Measurements from ENCODE around the gene CHRNA4.

The CHRNA4 gene

DNA sequence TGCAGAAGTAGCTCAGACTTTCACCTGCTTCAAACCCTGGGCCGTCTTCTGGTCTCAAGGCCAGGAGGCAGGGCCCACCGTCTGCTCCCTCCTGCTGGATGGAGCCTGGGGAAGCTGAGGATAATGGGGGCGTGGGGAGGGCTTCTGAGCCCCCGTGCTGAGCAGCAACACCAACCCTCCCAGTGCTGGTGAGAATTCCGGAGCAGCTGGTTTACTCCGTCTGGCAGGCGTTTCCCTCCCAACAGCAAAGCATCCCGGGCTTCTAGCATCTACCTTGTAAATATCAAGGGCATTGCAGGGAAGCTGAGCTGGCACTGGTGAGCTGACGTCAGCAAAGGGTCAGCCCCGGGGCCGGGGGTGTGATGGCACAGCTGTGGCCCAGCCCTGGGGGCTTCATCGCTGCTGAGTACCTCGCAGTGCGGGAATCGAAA lies 16.8 kb upstream of the CHRNA4 start:
- DNase-seq (ENCODE audit: low read depth in 2 of 2), result no peak

DNA sequence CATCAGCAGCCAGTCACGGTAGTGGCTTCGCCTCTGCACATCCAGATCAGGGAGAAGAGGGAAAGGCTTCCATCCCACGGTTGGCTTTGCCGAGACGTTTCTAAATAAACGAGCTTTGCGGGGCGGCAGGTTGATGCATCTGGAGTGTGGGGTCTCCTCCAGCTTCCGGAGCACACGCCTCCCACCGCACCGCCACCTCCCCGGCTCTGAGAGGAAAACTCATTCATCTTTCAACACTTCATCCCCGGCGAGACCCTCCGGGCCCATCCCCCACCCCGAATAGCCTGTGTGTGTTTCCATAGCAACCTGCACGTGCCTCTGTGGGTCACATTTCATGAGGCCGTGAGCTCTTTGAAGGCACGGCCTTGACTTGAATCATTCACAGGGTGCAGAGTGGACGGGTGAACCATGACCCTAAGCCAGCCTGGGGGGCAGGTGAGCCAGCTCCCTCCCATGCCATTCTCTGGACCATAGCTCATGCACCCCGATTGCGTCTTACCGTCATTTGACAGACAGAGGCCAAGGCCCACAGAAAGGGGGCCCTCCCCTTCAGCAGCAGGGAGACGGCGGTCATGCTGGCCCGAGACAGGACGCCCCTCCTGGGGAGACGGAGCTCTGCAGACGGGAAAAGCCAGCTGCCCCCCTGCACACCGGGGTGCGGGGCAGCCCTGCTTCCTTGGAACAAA lies 16.2 kb upstream of the CHRNA4 start:
- no peak for DNase-seq (ENCODE audit: low read depth in 2 of 2)

DNA sequence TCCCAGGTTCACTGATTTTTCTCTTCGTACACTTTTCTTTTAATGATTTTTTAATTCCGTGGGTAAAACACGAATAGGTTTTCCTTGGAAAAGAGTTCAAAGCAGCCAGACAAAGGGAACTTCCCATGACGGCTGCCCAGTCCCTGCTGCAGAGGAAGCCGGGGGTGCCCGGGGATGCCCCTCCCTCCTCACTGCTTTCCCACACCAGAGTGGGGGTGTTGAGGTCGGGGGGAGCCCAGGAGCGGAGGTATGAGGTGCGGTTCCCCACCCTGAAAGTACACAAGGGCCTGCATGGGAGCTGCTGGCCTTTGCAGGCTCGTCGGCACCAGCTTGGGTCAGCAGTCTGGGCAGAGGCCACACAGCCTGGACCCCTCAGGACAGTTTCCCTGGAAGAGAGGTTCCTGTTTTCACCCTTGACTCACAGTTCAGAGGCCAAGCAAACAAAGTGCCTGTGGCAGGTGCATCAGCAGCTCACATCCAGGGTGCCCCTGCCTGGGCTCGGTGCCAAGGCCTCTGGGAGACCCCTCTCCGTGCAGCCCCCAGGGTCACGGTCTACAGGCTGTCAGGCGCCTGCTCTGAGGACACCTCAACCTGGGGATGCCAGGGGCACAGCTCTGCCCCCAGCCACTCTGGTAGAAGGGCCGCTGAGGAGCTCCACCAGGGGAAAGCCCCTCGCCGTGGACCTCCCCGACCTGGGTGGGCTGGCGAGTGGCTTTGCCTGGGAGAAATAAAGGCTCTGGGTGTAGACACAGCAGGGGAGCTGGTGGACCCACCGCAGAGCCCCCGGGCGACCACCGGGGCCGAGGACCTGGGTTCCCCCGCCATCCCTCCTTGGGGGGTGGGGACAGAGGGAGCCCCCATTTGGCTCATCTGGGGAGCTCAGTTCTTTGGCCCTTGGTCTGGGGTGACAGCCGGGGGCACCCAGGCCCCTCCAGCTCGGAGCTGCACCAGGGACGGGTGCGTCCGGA lies 15.4 kb upstream of the CHRNA4 start:
- no peak for DNase-seq (ENCODE audit: low read depth in 2 of 2)

DNA sequence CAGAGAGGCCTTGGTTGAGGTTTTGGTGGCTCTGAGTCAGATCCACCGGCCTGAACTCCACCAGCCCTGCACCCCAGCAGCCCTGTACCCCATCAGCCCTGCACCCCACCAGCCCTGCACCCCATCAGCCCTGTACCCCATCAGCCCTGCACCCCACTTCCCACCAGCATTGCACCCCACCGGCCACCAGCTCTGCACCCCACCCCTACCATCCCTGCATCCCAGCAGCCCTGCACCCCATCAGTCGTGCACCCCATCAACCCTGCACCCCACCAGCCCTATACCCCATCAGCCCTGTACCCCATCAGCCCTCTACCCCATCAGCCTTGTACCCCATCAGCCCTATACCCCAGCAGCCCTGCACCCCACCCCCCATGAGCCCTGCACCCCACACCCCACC lies 14.3 kb upstream of the CHRNA4 start:
- no peak for DNase-seq (ENCODE audit: low read depth in 2 of 2)

DNA sequence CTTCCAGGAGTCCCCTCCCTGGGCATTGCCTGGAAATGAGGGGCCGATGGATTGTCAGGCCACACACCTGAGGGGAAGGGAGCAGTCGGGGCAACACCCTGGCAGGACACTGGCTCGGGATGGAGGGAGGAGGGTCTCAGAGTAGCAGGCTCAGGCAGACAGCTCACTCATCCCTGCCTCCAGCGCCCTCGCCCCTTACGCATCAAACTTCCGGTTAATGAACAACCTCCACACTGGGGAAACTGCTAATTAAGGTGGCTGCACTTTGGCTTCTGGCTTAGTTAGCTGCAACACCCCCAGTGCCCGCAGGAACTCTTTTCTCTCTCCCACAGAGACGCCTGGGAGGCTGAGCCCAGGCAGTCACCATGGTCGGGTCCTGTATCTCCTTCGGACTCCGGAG lies 13.4 kb upstream of the CHRNA4 start:
- DNase-seq (ENCODE audit: low read depth in 2 of 2), result no peak

DNA sequence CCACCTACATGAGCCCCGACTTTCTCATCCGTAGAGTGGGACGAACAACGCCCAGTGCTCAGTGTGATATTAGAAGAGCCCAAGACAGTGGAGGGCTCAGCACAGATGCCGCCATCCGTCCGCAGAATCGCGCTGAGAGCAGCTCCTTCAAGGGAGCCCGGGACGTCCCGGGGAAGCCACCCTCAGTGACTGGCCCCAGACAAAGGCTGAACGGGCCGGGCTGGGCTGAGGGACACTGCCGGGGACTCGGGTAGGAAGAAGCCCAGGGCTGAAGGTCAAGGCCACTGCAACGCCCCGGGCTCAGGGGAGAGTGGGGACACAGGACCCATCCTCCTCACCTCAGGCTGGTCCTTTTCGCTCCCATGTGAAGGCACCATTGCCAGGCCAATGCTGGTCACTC lies 12.8 kb upstream of the CHRNA4 start:
- no peak for DNase-seq (ENCODE audit: low read depth in 2 of 2)

DNA sequence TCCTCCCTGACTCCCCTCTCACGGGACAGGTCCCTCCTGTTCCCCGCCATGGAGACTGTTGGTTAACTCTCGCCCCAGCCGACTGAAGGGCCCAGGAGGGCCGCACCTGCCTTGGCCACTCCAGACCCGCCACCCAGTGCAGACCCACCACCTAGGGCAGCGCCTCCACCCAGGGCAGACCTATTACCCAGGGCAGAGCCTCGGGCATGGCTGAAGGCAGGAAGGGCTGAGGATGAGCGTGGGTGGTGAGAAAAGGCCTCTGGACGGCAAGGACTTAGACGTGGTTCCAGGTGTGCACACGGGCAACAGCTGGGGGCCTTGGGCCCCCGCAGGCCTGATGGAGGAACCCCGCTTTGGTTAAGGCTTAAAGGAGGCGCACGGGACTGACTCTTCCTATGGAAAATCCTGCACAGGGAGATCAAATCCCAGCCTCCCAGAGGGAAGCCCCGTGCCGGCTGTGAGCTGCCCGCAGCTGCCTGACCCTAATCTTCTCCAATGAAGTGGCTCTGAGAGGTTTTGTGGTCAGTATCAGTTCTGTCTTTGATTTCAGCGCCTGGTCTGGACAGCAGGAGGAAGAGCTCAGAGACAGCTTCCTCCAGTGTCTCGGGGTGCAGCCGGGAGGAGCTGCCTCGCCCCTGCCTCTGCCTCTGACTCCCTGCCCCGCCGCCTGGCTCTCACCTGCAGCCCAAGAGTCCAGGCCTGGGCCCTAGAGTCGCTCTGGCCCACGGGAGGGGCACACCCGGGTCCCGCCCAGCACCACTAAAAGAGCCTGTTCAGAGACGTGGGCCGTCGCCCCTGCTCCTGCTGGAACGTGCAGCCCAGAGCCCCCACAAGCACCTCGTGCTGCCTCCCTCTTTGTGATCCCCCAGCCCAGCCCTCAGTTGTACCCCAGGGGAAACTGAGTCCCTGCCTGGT lies 12.1 kb upstream of the CHRNA4 start:
- DNase-seq (ENCODE audit: low read depth in 2 of 2), result no peak

DNA sequence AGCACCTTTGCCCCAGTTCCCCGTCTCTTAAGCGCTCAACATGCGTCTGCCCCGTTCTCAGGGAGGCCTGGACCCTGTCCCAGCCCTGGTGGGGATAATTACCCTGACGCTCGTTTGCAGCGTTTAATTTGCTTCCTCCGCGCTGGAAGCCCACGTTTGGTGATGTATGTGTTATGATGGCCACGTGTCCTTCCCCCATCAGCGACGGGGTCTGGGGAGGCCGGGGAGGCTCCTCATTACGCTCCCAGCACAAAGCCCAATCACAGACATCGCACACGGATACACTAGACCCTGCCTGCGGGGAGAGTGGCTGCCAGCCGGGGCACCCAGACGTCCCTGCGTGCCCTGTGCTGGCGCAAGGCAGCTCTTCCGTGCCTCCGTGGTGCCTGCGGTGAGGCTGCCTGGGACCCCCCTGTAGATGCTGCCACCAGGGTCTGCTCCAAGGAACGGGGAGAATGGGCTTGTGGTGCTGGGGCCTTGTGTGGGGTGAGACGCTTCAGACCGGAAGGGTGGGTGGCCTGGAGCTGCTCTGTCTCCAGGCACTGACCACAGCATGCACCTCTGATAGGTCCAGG lies 10.2 kb upstream of the CHRNA4 start:
- no peak for DNase-seq (ENCODE audit: low read depth in 2 of 2)

DNA sequence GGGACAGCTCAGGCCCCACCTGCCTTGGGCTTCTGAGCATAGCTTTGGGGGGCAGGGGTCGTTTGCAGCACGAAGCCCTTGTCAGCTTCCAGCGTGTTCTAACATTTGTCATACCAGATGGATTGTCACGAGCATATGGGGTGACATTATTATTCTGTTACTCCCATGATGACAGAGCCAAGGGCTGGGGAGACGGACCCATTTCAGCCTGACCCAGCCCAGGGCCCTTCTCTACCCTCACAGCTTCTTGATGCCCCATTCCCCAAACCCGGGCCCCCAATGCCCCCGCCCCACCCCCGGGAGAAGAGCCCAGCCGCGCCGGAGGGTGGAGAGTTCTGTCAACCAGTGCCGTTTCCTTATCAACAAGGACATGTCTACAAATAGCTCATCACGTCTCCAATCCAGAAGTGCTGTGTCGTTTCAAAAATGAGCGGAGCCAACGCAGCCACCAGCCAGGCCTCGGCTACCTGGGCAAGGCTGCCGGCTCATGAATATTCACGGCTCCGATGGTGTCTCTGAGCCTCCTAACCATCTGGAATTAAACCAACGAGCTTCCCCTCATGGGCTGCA lies 9.6 kb upstream of the CHRNA4 start:
- DNase-seq (ENCODE audit: low read depth in 2 of 2), result no peak

DNA sequence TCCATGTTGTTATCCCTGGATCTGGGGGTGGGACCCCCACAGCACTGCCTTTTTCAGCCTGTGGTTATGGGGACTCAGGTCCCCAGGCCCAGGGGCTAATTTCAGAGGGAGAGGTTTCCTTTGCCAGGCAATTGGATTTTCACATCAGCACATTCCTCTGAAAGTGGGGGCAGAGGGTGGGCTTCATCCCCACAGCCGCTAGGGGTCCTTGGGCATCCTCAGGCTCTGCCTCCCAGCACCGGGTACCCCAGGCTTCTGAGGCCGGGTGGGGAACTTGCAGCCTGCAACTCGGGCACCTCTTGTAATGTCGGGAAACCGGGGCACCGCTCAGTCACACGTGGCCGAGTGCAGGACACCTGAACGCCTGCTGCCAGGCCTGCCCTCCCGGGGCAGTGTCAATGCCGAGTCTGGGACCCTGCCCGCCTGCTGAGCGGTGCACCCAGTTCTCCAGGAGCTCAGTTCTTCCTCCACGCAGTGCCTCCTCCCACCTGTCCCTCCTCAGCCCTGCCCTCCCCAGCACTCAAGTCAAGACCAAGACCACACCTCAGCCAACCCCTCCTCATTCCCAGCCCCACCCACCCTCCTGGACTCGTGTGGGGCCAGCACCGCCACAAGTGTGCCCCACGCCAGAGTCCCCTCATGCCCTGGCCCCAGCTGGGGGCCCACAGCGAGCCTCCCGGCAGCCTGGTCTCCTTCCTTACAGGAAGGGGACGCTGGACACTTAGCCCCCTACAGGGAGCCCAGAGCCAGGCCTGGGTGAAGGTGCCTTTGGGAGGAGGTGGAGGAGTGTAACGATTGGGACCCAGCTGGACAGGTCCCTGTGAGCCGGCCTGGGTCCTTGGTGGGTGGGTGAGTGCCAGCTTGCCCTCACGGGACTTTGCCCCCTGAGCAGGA lies 8.8 kb upstream of the CHRNA4 start:
- DNase-seq (ENCODE audit: low read depth in 2 of 2), result no peak

DNA sequence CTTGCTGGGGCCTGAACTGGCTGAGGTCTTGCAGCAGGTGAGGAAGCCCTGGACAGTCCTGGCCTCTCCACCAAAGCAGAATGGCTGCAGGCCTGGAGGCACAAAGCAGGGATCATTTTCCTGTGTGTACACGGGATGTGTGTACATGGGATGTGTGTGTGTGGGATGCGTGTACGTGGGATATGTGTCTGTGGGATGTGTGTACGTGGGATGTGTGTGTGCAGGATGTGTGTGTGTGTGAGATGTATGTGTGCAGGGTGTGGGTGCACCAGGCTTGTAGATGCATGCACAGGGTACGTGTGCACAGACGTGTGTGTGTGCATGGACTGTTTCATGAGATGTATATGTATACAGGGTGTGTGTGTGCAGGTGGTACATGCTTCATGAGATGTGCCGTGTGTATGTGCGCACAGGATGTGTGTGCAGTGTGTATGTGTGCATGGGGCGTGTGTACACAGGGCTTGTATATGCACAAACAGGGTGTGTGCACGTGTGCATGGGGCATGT lies 7.9 kb upstream of the CHRNA4 start:
- no peak for DNase-seq (ENCODE audit: low read depth in 2 of 2)

DNA sequence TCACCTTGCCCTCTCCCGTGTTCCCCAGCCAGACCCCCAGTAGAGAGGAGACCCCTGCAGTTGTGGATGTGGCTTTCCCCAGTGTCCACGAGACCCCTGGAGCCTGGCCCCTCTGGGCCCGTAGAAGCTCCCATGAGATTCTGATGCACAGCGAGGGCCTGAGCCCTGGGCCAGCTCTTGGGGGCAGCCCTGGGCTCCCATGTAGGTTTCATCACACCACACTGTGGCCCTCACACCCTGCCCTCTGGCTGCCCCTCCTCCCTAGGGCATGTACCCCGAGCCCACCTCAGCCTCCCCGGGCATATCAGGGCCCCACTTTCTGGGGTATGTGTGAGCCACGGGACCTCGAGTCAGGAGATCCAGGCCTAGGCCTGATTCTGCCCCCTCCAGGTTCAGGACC lies 7.0 kb upstream of the CHRNA4 start:
- no peak for DNase-seq (ENCODE audit: low read depth in 2 of 2)

DNA sequence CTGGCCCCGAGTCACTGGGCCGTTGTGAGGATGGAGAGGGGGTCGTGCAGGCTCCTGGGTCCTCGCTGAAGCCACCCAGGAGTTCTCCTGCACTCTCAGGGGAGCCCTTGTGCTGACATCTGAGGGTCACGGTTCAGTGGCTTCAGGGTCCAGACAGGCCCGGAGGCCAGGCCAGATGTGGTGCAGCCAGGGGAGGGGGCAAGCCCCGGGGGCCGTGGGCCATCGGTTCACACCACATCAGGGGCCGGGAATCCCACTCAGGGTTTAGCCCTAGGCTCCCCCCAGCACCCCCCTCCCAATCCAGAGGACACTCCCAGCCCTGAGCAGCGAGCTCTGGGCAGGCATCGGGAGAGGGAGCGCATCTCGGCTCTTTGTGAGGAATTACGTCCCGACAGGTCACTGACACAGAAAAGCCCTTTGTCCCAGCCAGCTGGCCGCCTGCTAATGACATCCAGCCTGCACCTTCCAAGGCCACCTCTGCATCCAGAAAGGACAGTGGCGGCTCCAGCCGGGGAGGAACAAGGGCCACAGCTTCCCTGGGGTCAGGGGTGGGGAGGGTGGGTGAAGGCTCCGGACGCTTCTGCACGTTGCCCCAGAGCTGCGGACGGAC lies 6.4 kb upstream of the CHRNA4 start:
- no peak for DNase-seq (ENCODE audit: low read depth in 2 of 2)

DNA sequence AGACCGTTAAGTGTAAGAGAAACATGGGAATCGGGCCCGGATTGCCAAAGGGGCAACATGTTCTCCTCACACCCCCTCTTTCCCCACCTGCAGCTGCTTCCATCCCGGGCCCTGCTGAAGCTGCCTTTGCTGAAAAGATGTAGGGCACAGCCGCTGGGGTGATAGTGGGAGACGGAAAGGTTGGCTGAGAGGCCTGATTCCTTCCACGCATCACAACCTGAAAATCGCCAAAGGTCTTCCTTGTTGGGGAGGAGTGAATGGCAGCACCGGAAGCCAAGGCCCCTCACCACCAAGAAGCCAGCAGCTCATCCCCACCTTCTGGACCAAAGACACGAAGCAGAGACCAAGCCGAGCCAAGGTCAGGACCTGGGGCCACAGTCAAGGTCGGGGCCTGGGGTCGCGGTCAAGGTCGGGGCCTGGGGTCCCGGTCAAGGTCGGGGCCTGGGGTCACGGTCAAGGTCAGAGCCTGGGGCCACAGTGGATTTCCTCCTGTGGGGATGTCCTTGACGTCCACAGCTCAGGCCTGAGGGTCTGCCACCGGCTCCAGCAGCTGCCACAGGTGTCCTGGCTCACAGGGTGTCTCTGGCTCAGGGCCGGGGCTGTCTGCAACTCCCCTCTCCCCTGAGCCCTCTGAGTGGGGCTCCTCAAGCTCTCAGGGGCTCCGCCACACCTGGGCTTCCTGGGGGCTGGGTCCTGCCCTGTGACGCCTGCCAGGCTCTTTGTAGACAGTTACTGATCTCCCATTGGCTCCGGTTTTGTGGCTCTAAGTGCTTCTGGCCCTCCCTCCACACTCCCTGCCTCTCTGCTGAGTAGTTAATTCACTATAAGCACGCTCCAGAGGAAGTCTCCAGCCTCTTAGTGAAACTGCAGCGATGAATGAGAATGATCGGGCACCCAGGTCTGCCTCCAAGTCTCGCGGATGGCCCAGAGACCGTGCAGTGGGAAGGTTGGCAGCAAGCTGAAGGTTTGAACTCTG lies 5.5 kb upstream of the CHRNA4 start:
- DNase-seq (ENCODE audit: low read depth in 2 of 2), result no peak

DNA sequence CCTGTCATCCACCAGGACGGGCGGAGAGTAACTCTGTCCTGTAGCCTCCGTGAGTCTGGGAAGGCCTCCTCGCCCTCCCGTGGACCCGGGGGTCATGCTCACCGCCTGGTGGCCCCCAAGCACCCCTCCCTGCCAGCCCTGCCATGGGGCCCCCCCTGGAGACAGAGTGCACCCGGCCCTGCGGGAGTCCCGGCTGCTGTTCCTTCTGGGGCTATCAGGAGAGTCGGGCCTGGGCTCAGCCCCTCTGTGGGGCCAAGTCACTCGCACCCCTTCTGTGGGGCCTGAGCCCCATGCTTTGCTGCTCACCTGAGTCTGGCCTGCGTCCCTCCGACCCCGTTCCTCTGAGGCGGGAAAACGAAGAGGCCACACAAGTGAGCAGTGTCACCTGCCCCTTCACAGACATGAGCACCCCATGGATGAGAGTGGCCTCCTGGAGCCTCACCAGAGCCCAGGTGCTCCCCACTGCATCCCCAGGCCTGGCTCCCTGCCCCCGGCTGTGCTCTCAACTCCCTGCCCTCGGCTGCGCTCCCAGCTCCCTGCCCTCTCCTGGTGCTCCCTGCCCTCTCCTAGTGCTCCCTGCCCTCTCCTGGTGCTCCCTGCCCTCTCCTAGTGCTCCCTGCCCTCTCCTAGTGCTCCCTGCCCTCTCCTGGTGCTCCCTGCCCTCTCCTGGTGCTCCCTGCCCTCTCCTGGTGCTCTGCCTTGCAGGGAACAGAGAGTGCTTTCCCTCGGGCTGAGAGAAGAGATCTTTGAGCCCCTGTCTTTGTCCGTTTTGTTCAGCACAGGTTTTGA lies 4.6 kb upstream of the CHRNA4 start:
- DNase-seq (ENCODE audit: low read depth in 2 of 2), result no peak

DNA sequence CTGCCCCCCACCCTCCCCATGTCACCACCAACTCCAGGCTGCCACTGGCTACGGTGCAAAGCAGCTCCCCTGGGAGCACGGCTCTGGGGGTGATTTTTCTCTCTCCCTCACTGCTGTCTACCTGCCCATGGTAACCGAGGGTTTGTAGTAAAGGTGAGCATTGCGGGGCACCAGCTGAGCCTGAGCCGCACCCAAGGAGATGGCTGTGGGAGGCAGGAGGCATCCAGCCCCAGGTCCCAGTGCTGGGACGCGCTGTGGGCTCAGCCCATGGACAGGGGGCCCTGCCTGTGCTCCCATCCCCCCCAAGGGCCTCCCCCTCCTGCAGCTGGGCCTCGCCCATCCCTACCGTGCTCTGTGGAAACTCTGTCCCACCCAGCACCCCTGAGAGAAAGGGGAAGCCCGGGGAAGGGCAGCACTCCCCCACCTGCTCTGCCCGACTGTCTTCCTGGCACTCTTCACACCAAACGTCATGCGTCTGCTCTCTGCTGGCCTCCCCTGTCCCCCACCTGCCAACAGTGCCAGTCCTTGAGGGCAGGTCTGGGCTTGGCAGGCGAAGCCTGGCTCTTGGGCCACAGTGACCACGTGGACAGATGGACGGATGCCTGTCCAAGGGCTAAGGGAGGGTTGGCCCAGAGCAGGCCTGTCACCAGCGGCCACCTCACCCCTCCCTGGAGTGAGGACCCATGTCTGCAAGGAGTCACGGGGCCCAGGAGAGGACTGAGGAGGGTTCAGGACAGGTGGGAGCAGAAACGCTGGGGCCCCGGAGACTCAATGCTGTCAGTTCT lies 3.8 kb upstream of the CHRNA4 start:
- DNase-seq (ENCODE audit: low read depth in 2 of 2), result no peak

Data from stimulated activated CD8-positive, alpha-beta memory T cell treated with anti-CD3 and anti-CD28 coated beads, Interleukin-15, amount 100 ng/mL, for 48 hours (primary cell).